H1 (cell line): ENCODE results near the gene MCM9. TPM values are rescaled to one million over a fixed set of nuclear protein-coding genes. Genes with fewer than 3 reads are reported as not detected.
A peak's percentile ranks its signal among the peaks of the same experiment; 100 is the strongest.

ENCODE experiments used
- CTCF ChIA-PET: fragments of 300-600 bp; sonication (Branson Sonifier 250); formaldehyde crosslinking; loops from one replicate; lab custom pipeline; 2021; ENCODE audit not compliant: partially characterized antibody; lab: Charles Lee
- POLR2A ChIA-PET: fragments of 300-600 bp; sonication (Branson Sonifier 250); formaldehyde crosslinking; loops from one replicate; lab custom pipeline; 2021; ENCODE audit warnings: inconsistent platforms; ENCODE audit not compliant: partially characterized antibody; lab: Charles Lee
- DNase-seq, 2 experiments: peaks; one replicate each; pipeline versions ENCODE4 v3.0.0 to v3.0.0-alpha.2; 2010 to 2022; ENCODE audit warnings: low spot score in 2 of 2, low read depth in 1 of 2, mixed read lengths in 1 of 2
- FAIRE-seq: peaks from 2 replicates; lab custom pipeline; 2011; peaks lifted over from hg19 to GRCh38; lab: Jason Lieb, UNC
- H2AFZ ChIP-seq: 2 replicates; pipeline ENCODE4 v1.8.1; 2012; ENCODE audit warnings: low read length, inconsistent platforms
- H2AK5ac ChIP-seq: 2 replicates; pipeline ENCODE4 v1.6.1; 2013; ENCODE audit warnings: low read depth, low read length
- H2BK120ac ChIP-seq: replicated peaks from 2 replicates; pipeline ENCODE3; 2013; ENCODE audit warnings: low read depth, low read length, inconsistent platforms
- H2BK12ac ChIP-seq: 2 replicates; pipeline ENCODE4 v1.6.1; 2013; ENCODE audit warnings: low read depth, low read length
- H2BK15ac ChIP-seq: 2 replicates; pipeline ENCODE4 v1.6.1; 2013; ENCODE audit warnings: low read length
- H2BK20ac ChIP-seq: 2 replicates; pipeline ENCODE4 v1.6.1; 2013; ENCODE audit warnings: low read length
- H2BK5ac ChIP-seq: 2 replicates; pipeline ENCODE4 v1.6.1; 2013; ENCODE audit warnings: low read depth, low read length
- H3K14ac ChIP-seq: 2 replicates; pipeline ENCODE4 v1.6.1; 2013; ENCODE audit warnings: inconsistent platforms; ENCODE audit not compliant: insufficient read length
- H3K18ac ChIP-seq: 2 replicates; pipeline ENCODE4 v1.6.1; 2013; ENCODE audit warnings: low read length; ENCODE audit errors: extremely low read depth
- H3K23ac ChIP-seq: 2 replicates; pipeline ENCODE4 v1.6.1; 2013; ENCODE audit warnings: inconsistent platforms; ENCODE audit not compliant: insufficient read length
- H3K23me2 ChIP-seq: 2 replicates; pipeline ENCODE4 v1.6.1; 2013; ENCODE audit warnings: low read depth, low read length
- H3K27ac ChIP-seq: 2 replicates; pipeline ENCODE4 v1.6.1; 2011; ENCODE audit warnings: low read depth, low read length, inconsistent platforms
- H3K27me3 ChIP-seq, 4 experiments: replicated peaks in 1 of 4; 1 replicate in 1 of 4; 2 replicates in 3 of 4; pipeline versions ENCODE4 v1.6.1 to v1.8.1; 2011 to 2013; ENCODE audit warnings: low read length in 3 of 4, mild to moderate bottlenecking in 3 of 4, inconsistent platforms in 2 of 4, mixed read lengths in 2 of 4, moderate library complexity in 1 of 4; ENCODE audit not compliant: control insufficient read depth in 3 of 4, insufficient read depth in 3 of 4; ENCODE audit errors: extremely low read depth in 1 of 4
- H3K36me3 ChIP-seq, 4 experiments: 2 replicates each; pipeline versions ENCODE4 v1.6.1 to v1.8.1; 2011 to 2013; ENCODE audit warnings: mild to moderate bottlenecking in 4 of 4, low read length in 3 of 4, moderate library complexity in 2 of 4, control low read depth in 1 of 4, inconsistent platforms in 1 of 4; ENCODE audit not compliant: insufficient read depth in 4 of 4, control insufficient read depth in 2 of 4
- H3K4ac ChIP-seq: replicated peaks from 2 replicates; pipeline ENCODE3; 2013; ENCODE audit warnings: low read length, low read depth, mixed read lengths, inconsistent platforms; ENCODE audit not compliant: insufficient read length
- H3K4me1 ChIP-seq, 4 experiments: replicated peaks in 1 of 4; 1 replicate in 1 of 4; 2 replicates in 3 of 4; pipeline versions ENCODE4 v1.6.1 to v1.8.1; 2011 to 2013; ENCODE audit warnings: low read length in 3 of 4, inconsistent platforms in 2 of 4, mixed read lengths in 1 of 4; ENCODE audit not compliant: insufficient read depth in 4 of 4, control insufficient read depth in 3 of 4
- H3K4me2 ChIP-seq, 2 experiments: 2 replicates each; pipeline versions ENCODE4 v1.6.1 to v1.8.1; 2011 to 2013; ENCODE audit warnings: low read depth in 2 of 2, low read length in 2 of 2, control low read depth in 1 of 2, inconsistent platforms in 1 of 2, mild to moderate bottlenecking in 1 of 2; ENCODE audit not compliant: insufficient read depth in 1 of 2
- H3K4me3 ChIP-seq, 4 experiments: fragments of 200-600, 300-600 bp in 1 of 4; sonication (generic), shearing (Covaris generic), sonication (Bioruptor Twin) in 1 of 4; 2 replicates each; pipeline versions ENCODE4 v1.5.1 to v1.8.1; 2011 to 2016; ENCODE audit warnings: low read length in 4 of 4, low read depth in 3 of 4, control low read depth in 2 of 4, inconsistent platforms in 2 of 4, mild to moderate bottlenecking in 2 of 4, mixed read lengths in 1 of 4, moderate library complexity in 1 of 4; ENCODE audit not compliant: insufficient read depth in 2 of 4; ENCODE audit errors: extremely low read depth in 1 of 4
- H3K56ac ChIP-seq: replicated peaks from 2 replicates; pipeline ENCODE3; 2013; ENCODE audit warnings: low read depth, mild to moderate bottlenecking, mixed read lengths, low read length, inconsistent platforms; ENCODE audit not compliant: insufficient read length
- H3K79me1 ChIP-seq: 2 replicates; pipeline ENCODE4 v1.6.1; 2013; ENCODE audit warnings: low read depth, low read length, control low read depth
- H3K79me2 ChIP-seq, 2 experiments: 2 replicates each; pipeline versions ENCODE4 v1.6.1 to v1.8.1; 2012 to 2013; ENCODE audit warnings: low read length in 2 of 2, mild to moderate bottlenecking in 2 of 2, inconsistent platforms in 1 of 2; ENCODE audit not compliant: insufficient read depth in 2 of 2, control insufficient read depth in 1 of 2
- H3K9ac ChIP-seq, 4 experiments: replicated peaks in 1 of 4; 1 replicate in 1 of 4; 2 replicates in 3 of 4; pipeline versions ENCODE4 v1.6.1 to v1.8.1; 2011 to 2013; ENCODE audit warnings: low read depth in 3 of 4, low read length in 3 of 4, control low read depth in 2 of 4, mild to moderate bottlenecking in 2 of 4, moderate library complexity in 2 of 4, inconsistent platforms in 1 of 4; ENCODE audit errors: extremely low read depth in 1 of 4
- H3K9me3 ChIP-seq, 2 experiments: 2 replicates each; pipeline versions ENCODE4 v1.6.1 to v1.8.1; 2012 to 2013; ENCODE audit warnings: mild to moderate bottlenecking in 2 of 2, moderate library complexity in 2 of 2, control low read depth in 1 of 2, inconsistent platforms in 1 of 2, low read depth in 1 of 2, low read length in 1 of 2, mixed read lengths in 1 of 2; ENCODE audit not compliant: insufficient read depth in 2 of 2
- H4K20me1 ChIP-seq, 2 experiments: replicated peaks in 1 of 2; 2 replicates each; pipeline versions ENCODE3 to v1.8.1; 2011 to 2013; ENCODE audit warnings: inconsistent platforms in 2 of 2, low read length in 2 of 2, mild to moderate bottlenecking in 1 of 2; ENCODE audit not compliant: insufficient read depth in 2 of 2, control insufficient read depth in 1 of 2
- H4K5ac ChIP-seq: 2 replicates; pipeline ENCODE4 v1.6.1; 2013; ENCODE audit warnings: low read length, low read depth, mixed read lengths, inconsistent platforms; ENCODE audit not compliant: insufficient read length
- H4K8ac ChIP-seq: 2 replicates; pipeline ENCODE4 v1.8.0; 2013; ENCODE audit warnings: mild to moderate bottlenecking, moderate library complexity, low read length, inconsistent platforms; ENCODE audit not compliant: insufficient read depth; ENCODE audit errors: extremely low read depth
- H4K91ac ChIP-seq: replicated peaks from 2 replicates; pipeline ENCODE3; 2013; ENCODE audit warnings: low read length, mixed read lengths, inconsistent platforms; ENCODE audit not compliant: insufficient read length
- ATF3 ChIP-seq: IDR thresholded peaks from 2 replicates; pipeline ENCODE4 v1.6.1; 2011; ENCODE audit warnings: low read depth, mild to moderate bottlenecking, low read length; ENCODE audit not compliant: insufficient read depth
- BCL11A ChIP-seq, 2 experiments: IDR thresholded peaks; one replicate each; pipeline ENCODE4 v1.6.1; 2011; ENCODE audit warnings: low read depth in 2 of 2, low read length in 2 of 2, mild to moderate bottlenecking in 2 of 2
- BRCA1 ChIP-seq: IDR thresholded peaks from 2 replicates; pipeline ENCODE4 v1.6.1; 2012; ENCODE audit warnings: low read depth, low read length, improper control_type of control experiment
- CBX8 ChIP-seq: fragments of 300-800, 300-1000 bp; sonication (generic); IDR thresholded peaks from 2 replicates; pipeline ENCODE4 v1.7.1; 2016; ENCODE audit warnings: low read depth, low read length, borderline replicate concordance
- RAD21 ChIP-seq, 2 experiments: IDR thresholded peaks in 1 of 2; conservative IDR thresholded peaks in 1 of 2; 2 replicates each; pipeline ENCODE4 v1.6.1; 2011; ENCODE audit warnings: low read depth in 2 of 2, low read length in 2 of 2, improper control_type of control experiment in 1 of 2, inconsistent platforms in 1 of 2, mild to moderate bottlenecking in 1 of 2, moderate library complexity in 1 of 2
- RBBP5 ChIP-seq: IDR thresholded peaks from 2 replicates; pipeline ENCODE4 v1.7.1; 2012; ENCODE audit warnings: low read depth, mild to moderate bottlenecking, inconsistent platforms, low read length, moderate library complexity, borderline replicate concordance
- RNF2 ChIP-seq: fragments of 200-900, 300-1000 bp; sonication (generic); IDR thresholded peaks from 2 replicates; pipeline ENCODE4 v1.7.1; 2016; ENCODE audit warnings: borderline replicate concordance, low read depth, mild to moderate bottlenecking, antibody characterized with exemption, low read length; ENCODE audit not compliant: poor library complexity, severe bottlenecking; ENCODE audit errors: missing control alignments
- TAF7 ChIP-seq: optimal IDR thresholded peaks from 2 replicates; pipeline ENCODE3; 2011; ENCODE audit warnings: low read depth, mild to moderate bottlenecking, inconsistent platforms, low read length, moderate library complexity, borderline replicate concordance
- TEAD4 ChIP-seq: IDR thresholded peaks from 2 replicates; pipeline ENCODE4 v1.6.1; 2012; ENCODE audit warnings: low read depth, low read length, inconsistent platforms, mixed read lengths
- USF2 ChIP-seq: IDR thresholded peaks from 2 replicates; pipeline ENCODE4 v1.6.1; 2011; ENCODE audit warnings: low read length, improper control_type of control experiment
- WGBS, 2 experiments: shearing (Covaris generic) in 1 of 2; methylation state at CpG; one replicate each; pipeline versions ENCODE4 v1.1.6 to v1.1.7; 2013 to 2015; ENCODE audit warnings: low lambda C conversion rate in 2 of 2, mixed read lengths in 2 of 2, inconsistent platforms in 1 of 2, low coverage in 1 of 2, missing lambda C conversion rate in 1 of 2; ENCODE audit not compliant: insufficient replicate concordance in 2 of 2, insufficient coverage in 1 of 2, insufficient read length in 1 of 2; ENCODE audit errors: extremely low coverage in 1 of 2, missing lambda C conversion rate in 1 of 2; 5-methylcytosine and 5-hydroxymethylcytosine counted together
- polyA plus RNA-seq, 7 experiments: library from polyadenylated mRNA; depleted of rRNA in 3 of 7; stranded (reverse) in 5 of 7; unstranded in 2 of 7; fragments of >200 nt in 5 of 7; fragments of 200-250 nt in 2 of 7; gene quantifications; 1 replicate in 5 of 7; 2 replicates in 1 of 7; 4 replicates in 1 of 7; pipeline versions ENCODE4 v1.2.1 to v1.2.3, GENCODE V29; 2011 to 2013; ENCODE audit warnings: missing spikeins in 2 of 7, mixed read lengths in 2 of 7
- total RNA-seq: library from RNA; stranded (reverse); fragmentation: NEBNext Ultra II Directional; extraction: Animal tissue kit (Norgen Biotek cat#: 25700); gene quantifications from 2 replicates; pipeline ENCODE4 v1.2.1, GENCODE V29; 2021

MCM9 gene
- total and polyA plus RNA-seq, 2 of the 8 experiments (the other 6 are each of a cell fraction or from before 2014, with no cell fraction given): 3.7 to 11.4 TPM

GRCh38 chr6:118886641-118887040, 48.3 kb downstream of the MCM9 start:
- H3K56ac ChIP-seq: no peak overlapping the region
- H3K4ac ChIP-seq: no peak overlapping the region
- no peaks in the 10 kb centered on the region; the same call in 1 of the 2 replicates for H3K79me1 ChIP-seq
- H3K4me3 ChIP-seq: no peak overlapping the region
- H3K14ac ChIP-seq: no peak overlapping the region
- no peak overlapping the region for H3K18ac ChIP-seq
- H4K5ac ChIP-seq: no peak overlapping the region
- no peak overlapping the region for H4K91ac ChIP-seq
- no peak overlapping the region for H3K9ac ChIP-seq
- TF ChIP-seq TAF7: no peak
- TF ChIP-seq RNF2: no peak
- no peak for TF ChIP-seq TEAD4
- no peak for TF ChIP-seq CBX8
- TF ChIP-seq USF2: no peak
- no peak for TF ChIP-seq BCL11A (IDR thresholded peaks at IDR 0.05; ENCODE audit: low read depth in 2 of 2, low read length in 2 of 2)
- no peak for TF ChIP-seq RBBP5
- no peak for TF ChIP-seq RAD21 (IDR thresholded peaks at IDR 0.05 in 1 of 2, conservative IDR thresholded peaks at IDR 0.05 in 1 of 2; ENCODE audit: low read depth in 2 of 2, low read length in 2 of 2)
- TF ChIP-seq ATF3: no peak
- no peak for TF ChIP-seq BRCA1
- TF ChIP-seq, all 59 proteins: peak for 0
- Histone ChIP-seq H4K8ac (peak overlapping the region; percentile 51; the same call in 1 of the 2 replicates), H3K4me1 (peaks cover 0 to 8% (median 3%) of the 10 kb centered on the region in 4 experiments; a peak in 4 of 7 replicates), H3K23me2 (no peaks in the 10 kb centered on the region), H2BK15ac (no peak overlapping the region), H3K79me2 (peaks cover 0 to 4% of the 10 kb centered on the region in 2 experiments; a peak in 1 of 4 replicates), H3K23ac (no peak overlapping the region), H2BK20ac (no peak overlapping the region), H2AK5ac (no peak overlapping the region), H3K36me3 (no peaks in the 10 kb centered on the region; a peak in 1 of 8 replicates), H2BK12ac (no peak overlapping the region), H3K27me3 (no peaks in the 10 kb centered on the region), H4K20me1 (no peaks in the 10 kb centered on the region), H3K9me3 (no peaks in the 10 kb centered on the region), H2BK120ac (no peak overlapping the region), H2BK5ac (no peak overlapping the region), H2AFZ (no peak overlapping the region), H3K27ac (no peak overlapping the region), H3K4me2 (no peak overlapping the region)
- FAIRE-seq: no peak
- ChIA-PET POLR2A (no interaction called here), CTCF (no interaction called here)
- no peak for DNase-seq
- 84% methylated on average over 6 of the region's 6 CpGs; no CpG with 5 or more reads in 1 of the 2 experiments for whole genome bisulfite sequencing, 2 experiments
